ENCODE data around the gene RESP18.

GRCh38 chr2:219314804-219315468, 17.6 kb downstream of the RESP18 start:
- TF ChIP-seq GATA2 (IDR thresholded peaks at IDR 0.05; ENCODE audit: low read depth, low read length) (no peak), GATA3 (IDR thresholded peaks at IDR 0.05; ENCODE audit: low read depth, low read length) (no peak)

All from SH-SY5Y (cell line).